NCI-H128 (cell line): ENCODE data around the gene IL12RB1.

Experiments used
- DNase-seq: peaks from one replicate; lab custom pipeline; 2025; ENCODE audit not compliant: unreplicated experiment; lab: John Stamatoyannopoulos, UW

IL12RB1 gene

DNA sequence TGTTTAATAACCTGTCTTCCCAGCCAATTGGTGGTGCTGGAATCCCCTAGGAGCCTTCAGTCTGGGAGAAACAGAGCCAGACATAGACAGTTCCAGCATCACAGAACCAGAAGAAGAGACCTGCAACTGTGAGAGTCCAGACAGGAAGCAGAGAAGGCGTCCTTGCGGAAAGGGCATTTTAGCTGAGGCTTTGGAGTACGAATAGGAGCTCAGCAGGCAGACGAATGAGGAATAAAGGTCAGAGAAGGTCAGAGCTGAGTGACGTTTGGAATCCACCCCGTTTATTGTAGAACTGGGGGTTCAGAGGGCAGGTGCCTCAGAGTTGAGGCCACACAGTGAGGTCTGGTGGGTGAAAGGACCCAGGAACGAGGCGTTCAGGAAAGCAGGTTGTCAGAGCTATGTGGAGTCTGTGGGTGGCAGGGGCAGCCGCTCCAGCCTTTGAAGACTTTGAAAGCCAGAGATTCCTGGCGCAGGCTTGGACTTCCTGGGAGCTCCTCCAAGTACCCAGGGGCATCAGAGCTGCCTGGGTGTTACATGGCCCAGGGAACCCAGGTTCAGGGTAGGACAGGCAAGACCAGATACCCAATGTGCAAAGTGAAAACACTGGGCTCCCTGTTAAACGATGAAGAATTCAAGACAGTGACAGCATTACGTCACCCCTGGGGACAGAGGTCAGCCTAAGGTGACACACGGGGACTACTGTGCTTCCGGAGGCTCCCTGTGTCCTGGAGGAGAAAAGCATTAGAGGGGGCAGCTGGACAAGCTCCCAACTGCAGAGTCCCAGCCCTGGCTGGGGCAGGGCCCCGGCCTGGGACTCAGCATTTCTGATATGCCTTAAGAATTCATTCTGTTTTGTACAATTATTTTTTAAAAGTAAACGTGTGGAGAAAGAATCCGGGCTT is 73.3 kb downstream of the IL12RB1 start:
- DNase-seq, result no peak

DNA sequence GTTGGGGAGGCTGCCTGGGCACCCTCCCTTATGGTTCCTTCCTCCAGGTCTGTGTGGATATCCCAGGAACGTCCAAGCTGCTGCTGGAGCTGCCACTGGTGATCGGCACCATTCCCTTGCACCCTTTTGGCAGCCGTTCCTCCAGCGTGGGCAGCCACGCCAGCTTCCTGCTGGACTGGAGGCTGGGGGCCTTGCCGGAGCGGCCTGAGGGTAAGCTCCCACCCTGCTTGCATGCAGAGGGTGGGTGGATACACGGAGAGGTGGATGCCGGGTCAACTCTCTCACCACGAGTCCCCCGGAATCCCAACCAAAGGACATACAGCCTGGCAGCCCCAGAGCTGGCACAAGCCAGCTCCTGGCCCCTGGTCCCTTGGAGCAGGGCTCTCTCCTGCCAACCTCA is 76.6 kb downstream of the IL12RB1 start:
- DNase-seq, result no peak

DNA sequence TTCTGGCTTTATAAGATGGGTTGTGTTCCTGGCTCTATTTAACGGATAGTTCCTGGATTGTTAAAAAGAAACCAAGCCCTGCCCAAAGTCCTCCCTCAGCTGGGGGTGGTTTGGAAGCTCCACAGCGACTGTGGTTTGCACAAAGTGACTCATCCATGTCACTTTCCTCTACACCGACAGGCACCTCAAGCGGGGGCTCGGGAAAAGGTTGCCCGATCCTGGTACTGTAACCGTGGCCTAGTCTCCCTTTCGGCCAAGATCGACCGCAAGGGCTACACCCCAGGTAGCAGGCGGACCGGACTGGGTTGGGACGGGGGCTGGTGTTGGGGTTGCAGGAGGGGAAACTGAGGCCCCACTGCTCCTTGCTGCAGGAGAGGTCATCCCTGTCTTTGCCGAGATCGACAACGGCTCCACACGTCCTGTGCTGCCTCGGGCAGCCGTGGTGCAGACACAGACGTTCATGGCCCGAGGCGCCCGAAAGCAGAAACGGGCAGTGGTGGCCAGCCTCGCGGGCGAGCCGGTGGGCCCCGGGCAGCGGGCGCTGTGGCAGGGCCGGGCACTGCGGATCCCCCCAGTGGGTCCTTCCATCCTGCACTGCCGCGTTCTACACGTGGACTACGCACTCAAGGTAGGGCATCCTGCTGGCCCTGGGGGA is 77.2 kb downstream of the IL12RB1 start:
- no peak for DNase-seq
